ENCODE results near the gene CLEC2D. TPM values are rescaled to one million over a fixed set of nuclear protein-coding genes. Genes with fewer than 3 reads are reported as not detected.
"Not testable (repeated sequence)": the region's sequence is repeated elsewhere in the genome, so short reads cannot be mapped to it uniquely, and the experiment has no call there.

Gene CLEC2D
- total RNA-seq, 4 donors from 2014 or later = 1.6 to 11.8 (median 4.3) TPM

GRCh38 chr12:9687228-9687627 is 17.7 kb downstream of the CLEC2D start:
- H3K27ac ChIP-seq = no peak overlapping the region
- H3K9me3 ChIP-seq = no peaks in the 10 kb centered on the region
- 67% methylated on average over 1 of the region's 1 CpG for WGBS, 2 donors
- H3K4me3 ChIP-seq = no peak overlapping the region
- no peaks in the 10 kb centered on the region for H3K4me1 ChIP-seq
- intact Hi-C loops (cut with DNase I) = no loop called here
- peaks cover 0 to 66% (median 0%) of the 10 kb centered on the region in 3 donors for H3K36me3 ChIP-seq
- no peak for DNase-seq
- no peaks in the 10 kb centered on the region for H3K27me3 ChIP-seq
- TF ChIP-seq POLR2A (IDR thresholded peaks at IDR 0.05) = no peak
- no peak for TF ChIP-seq CTCF (IDR thresholded peaks at IDR 0.05)

GRCh38 chr12:9692909-9693308 is 23.4 kb downstream of the CLEC2D start:
- H3K4me3 ChIP-seq = no peak overlapping the region
- intact Hi-C loops (cut with DNase I) = no loop called here
- DNase-seq = no peak
- TF ChIP-seq CTCF (IDR thresholded peaks at IDR 0.05) (no peak), POLR2A (IDR thresholded peaks at IDR 0.05) (no peak)
- peaks cover 0 to 82% (median 0%) of the 10 kb centered on the region in 3 donors for H3K36me3 ChIP-seq
- 56 to 72% methylated on average over 1 of the region's 1 CpG for WGBS, 2 donors
- no peaks in the 10 kb centered on the region for H3K27me3 ChIP-seq
- H3K4me1 ChIP-seq = no peaks in the 10 kb centered on the region
- H3K27ac ChIP-seq = no peak overlapping the region
- H3K9me3 ChIP-seq = peaks cover 0 to 8% (median 3%) of the 10 kb centered on the region in 3 donors

- DNase-seq = no peak
- Histone ChIP-seq H3K36me3 (peaks cover 0 to 69% (median 0%) of the 10 kb centered on the region in 3 donors), H3K4me1 (no peaks in the 10 kb centered on the region), H3K9me3 (peaks cover 0 to 8% (median 3%) of the 10 kb centered on the region in 3 donors), H3K4me3 (no peak overlapping the region), H3K27ac (no peak overlapping the region), H3K27me3 (no peaks in the 10 kb centered on the region)
- intact Hi-C loops (cut with DNase I) = no loop called here
- 30 to 86% methylated on average over 1 of the region's 1 CpG for WGBS, 2 donors
- TF ChIP-seq CTCF (IDR thresholded peaks at IDR 0.05) (no peak), POLR2A (IDR thresholded peaks at IDR 0.05) (no peak)
Observed at GRCh38 chr12:9694241-9694640, 24.7 kb downstream of the CLEC2D start.

GRCh38 chr12:9695150-9695549 is 25.6 kb downstream of the CLEC2D start:
- H3K9me3 ChIP-seq; DNase-seq; H3K4me1 ChIP-seq; H3K4me3 ChIP-seq; intact Hi-C loops (cut with DNase I); H3K27me3 ChIP-seq; H3K27ac ChIP-seq: not testable (repeated sequence)
- H3K36me3 ChIP-seq = peaks cover 0 to 60% (median 0%) of the 10 kb centered on the region in 3 donors
- 94 to 97% methylated on average over 8 to 9 of the region's 9 CpGs for WGBS, 2 donors

- H3K27ac ChIP-seq; H3K9me3 ChIP-seq; intact Hi-C loops (cut with DNase I); DNase-seq; H3K27me3 ChIP-seq; H3K4me3 ChIP-seq: not testable (repeated sequence)
- Histone ChIP-seq H3K4me1 (peaks cover 0 to 11% (median 3%) of the 10 kb centered on the region in 3 donors), H3K36me3 (peaks cover 0 to 55% (median 0%) of the 10 kb centered on the region in 3 donors)
- WGBS, 2 donors = 95 to 97% methylated on average over 3 of the region's 3 CpGs
Observed at GRCh38 chr12:9695661-9696060, 26.1 kb downstream of the CLEC2D start.

GRCh38 chr12:9697619-9698018 is 28.1 kb downstream of the CLEC2D start:
- Histone ChIP-seq H3K36me3 (peaks cover 0 to 35% (median 0%) of the 10 kb centered on the region in 3 donors), H3K9me3 (peaks cover 0 to 8% (median 3%) of the 10 kb centered on the region in 3 donors), H3K27me3 (no peaks in the 10 kb centered on the region), H3K27ac (no peak overlapping the region), H3K4me1 (peaks cover 0 to 11% (median 3%) of the 10 kb centered on the region in 3 donors), H3K4me3 (no peak overlapping the region)
- TF ChIP-seq POLR2A (IDR thresholded peaks at IDR 0.05) (no peak), CTCF (IDR thresholded peaks at IDR 0.05) (no peak)
- intact Hi-C loops (cut with DNase I) = no loop called here
- DNase-seq = no peak
